Prostate gland (tissue), 2 donors: Measurements from ENCODE around the gene EREG.

ENCODE experiments used
- POLR2A ChIP-seq: fragments of 450-650 bp; IDR thresholded peaks from one replicate; pipeline ENCODE4 v1.6.1; 2016; ENCODE audit warnings: antibody characterized with exemption, mild to moderate bottlenecking
- TF ChIP-seq, protein P1 (sequence below), 4 experiments: fragments of 200-600 bp in 2 of 4; fragments of 450-650 bp in 2 of 4; sonication (generic) in 2 of 4; IDR thresholded peaks; 1 replicate in 3 of 4; 2 replicates in 1 of 4; pipeline ENCODE4 v1.5.1; 2016 to 2019; ENCODE audit warnings: antibody characterized with exemption in 4 of 4, mild to moderate bottlenecking in 2 of 4, moderate library complexity in 2 of 4

GRCh38 chr4:74369855-74370254 lies 4.9 kb downstream of the EREG start:
- TF ChIP-seq, protein P1, sequence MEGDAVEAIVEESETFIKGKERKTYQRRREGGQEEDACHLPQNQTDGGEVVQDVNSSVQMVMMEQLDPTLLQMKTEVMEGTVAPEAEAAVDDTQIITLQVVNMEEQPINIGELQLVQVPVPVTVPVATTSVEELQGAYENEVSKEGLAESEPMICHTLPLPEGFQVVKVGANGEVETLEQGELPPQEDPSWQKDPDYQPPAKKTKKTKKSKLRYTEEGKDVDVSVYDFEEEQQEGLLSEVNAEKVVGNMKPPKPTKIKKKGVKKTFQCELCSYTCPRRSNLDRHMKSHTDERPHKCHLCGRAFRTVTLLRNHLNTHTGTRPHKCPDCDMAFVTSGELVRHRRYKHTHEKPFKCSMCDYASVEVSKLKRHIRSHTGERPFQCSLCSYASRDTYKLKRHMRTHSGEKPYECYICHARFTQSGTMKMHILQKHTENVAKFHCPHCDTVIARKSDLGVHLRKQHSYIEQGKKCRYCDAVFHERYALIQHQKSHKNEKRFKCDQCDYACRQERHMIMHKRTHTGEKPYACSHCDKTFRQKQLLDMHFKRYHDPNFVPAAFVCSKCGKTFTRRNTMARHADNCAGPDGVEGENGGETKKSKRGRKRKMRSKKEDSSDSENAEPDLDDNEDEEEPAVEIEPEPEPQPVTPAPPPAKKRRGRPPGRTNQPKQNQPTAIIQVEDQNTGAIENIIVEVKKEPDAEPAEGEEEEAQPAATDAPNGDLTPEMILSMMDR (IDR thresholded peaks at IDR 0.05): no peak
- TF ChIP-seq POLR2A: no peak
